ENCODE measurements around the gene ANO4.

DNA sequence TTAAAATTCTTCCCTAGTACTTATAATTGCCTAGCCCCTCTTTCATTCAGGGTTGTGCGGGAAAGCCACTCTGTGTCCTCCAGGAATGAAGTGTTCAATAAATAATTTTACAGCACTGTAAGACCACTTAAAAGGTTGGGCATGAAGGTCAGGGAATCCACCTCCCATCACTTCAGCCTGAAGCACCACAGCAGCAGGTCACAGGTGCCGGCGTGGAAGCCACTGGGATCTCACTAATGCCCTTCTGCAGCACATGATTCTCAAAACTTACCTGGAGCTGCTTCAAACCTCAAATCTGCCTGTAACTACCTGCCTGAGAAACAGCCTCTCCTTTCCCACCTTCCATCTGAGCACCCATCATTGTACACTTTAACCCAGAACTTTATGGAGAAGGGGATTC is 159.5 kb downstream of the ANO4 start:
- TF ChIP-seq ZFP3 (CRISPR knock-in tag; IDR thresholded peaks at IDR 0.05) (no peak), ISL1 (CRISPR knock-in tag; IDR thresholded peaks at IDR 0.05) (no peak), PATZ1 (CRISPR knock-in tag; IDR thresholded peaks at IDR 0.05; ENCODE audit: borderline replicate concordance) (no peak), ZNF565 (CRISPR knock-in tag; conservative IDR thresholded peaks at IDR 0.05; ENCODE audit: low read depth) (no peak), ZNF70 (CRISPR knock-in tag; IDR thresholded peaks at IDR 0.05) (no peak), RARB (CRISPR knock-in tag; IDR thresholded peaks at IDR 0.05) (no peak), CSDC2 (CRISPR knock-in tag; IDR thresholded peaks at IDR 0.05) (no peak), ZNF8 (CRISPR knock-in tag; IDR thresholded peaks at IDR 0.05) (no peak), ARNTL (CRISPR knock-in tag; IDR thresholded peaks at IDR 0.05; ENCODE audit: borderline replicate concordance, low read depth) (no peak)
- TF ChIP-seq, protein P1, sequence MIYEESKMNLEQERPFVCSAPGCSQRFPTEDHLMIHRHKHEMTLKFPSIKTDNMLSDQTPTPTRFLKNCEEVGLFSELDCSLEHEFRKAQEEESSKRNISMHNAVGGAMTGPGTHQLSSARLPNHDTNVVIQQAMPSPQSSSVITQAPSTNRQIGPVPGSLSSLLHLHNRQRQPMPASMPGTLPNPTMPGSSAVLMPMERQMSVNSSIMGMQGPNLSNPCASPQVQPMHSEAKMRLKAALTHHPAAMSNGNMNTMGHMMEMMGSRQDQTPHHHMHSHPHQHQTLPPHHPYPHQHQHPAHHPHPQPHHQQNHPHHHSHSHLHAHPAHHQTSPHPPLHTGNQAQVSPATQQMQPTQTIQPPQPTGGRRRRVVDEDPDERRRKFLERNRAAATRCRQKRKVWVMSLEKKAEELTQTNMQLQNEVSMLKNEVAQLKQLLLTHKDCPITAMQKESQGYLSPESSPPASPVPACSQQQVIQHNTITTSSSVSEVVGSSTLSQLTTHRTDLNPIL (CRISPR knock-in tag; IDR thresholded peaks at IDR 0.05; ENCODE audit: low read depth), result no peak
